Neuronal stem cell (in vitro differentiated cells): ENCODE data around the gene FAM180A.
A peak's percentile ranks its signal among the peaks of the same experiment; 100 is the strongest.

Experiments used
- DNase-seq: peaks from one replicate; pipeline ENCODE4 v3.0.0-alpha.2; 2013; ENCODE audit warnings: low spot score
- H2AFZ ChIP-seq: one replicate; pipeline ENCODE4 v1.6.1; 2013; ENCODE audit warnings: mild to moderate bottlenecking, low read length, inconsistent platforms
- H2AK5ac ChIP-seq: 2 replicates; pipeline ENCODE4 v1.6.1; 2013; ENCODE audit warnings: low read depth, mild to moderate bottlenecking, inconsistent platforms, low read length, moderate library complexity, mixed read lengths
- H2BK120ac ChIP-seq: 2 replicates; pipeline ENCODE4 v1.6.1; 2013; ENCODE audit warnings: low read depth, mild to moderate bottlenecking, inconsistent platforms, low read length, moderate library complexity, mixed read lengths
- H2BK12ac ChIP-seq: one replicate; pipeline ENCODE4 v1.6.1; 2013; ENCODE audit warnings: low read length, inconsistent platforms
- H2BK15ac ChIP-seq: 2 replicates; pipeline ENCODE4 v1.6.1; 2013; ENCODE audit warnings: mild to moderate bottlenecking, low read length, inconsistent platforms, mixed read lengths
- H2BK5ac ChIP-seq: one replicate; pipeline ENCODE4 v1.6.1; 2013; ENCODE audit warnings: inconsistent platforms, mild to moderate bottlenecking, low read length, moderate library complexity
- H3K14ac ChIP-seq: one replicate; pipeline ENCODE4 v1.6.1; 2013; ENCODE audit warnings: low read length, inconsistent platforms
- H3K18ac ChIP-seq: 2 replicates; pipeline ENCODE4 v1.6.1; 2013; ENCODE audit warnings: low read length, inconsistent platforms
- H3K23ac ChIP-seq: 2 replicates; pipeline ENCODE4 v1.6.1; 2013; ENCODE audit warnings: low read depth, mild to moderate bottlenecking, mixed read lengths, low read length, inconsistent platforms; ENCODE audit not compliant: poor library complexity
- H3K27ac ChIP-seq: replicated peaks from 3 replicates; pipeline ENCODE4 v1.5.1; 2013; ENCODE audit warnings: low read length, inconsistent platforms
- H3K27me3 ChIP-seq, 3 experiments: 2 replicates each; pipeline ENCODE4 v1.6.1; 2013; ENCODE audit warnings: low read length in 3 of 3, mild to moderate bottlenecking in 2 of 3, inconsistent platforms in 1 of 3, low read depth in 1 of 3, mixed read lengths in 1 of 3, moderate library complexity in 1 of 3; ENCODE audit not compliant: control insufficient read depth in 3 of 3, insufficient read depth in 3 of 3
- H3K36me3 ChIP-seq, 2 donors: replicated peaks in 1 of 2; 2 replicates each; pipeline ENCODE4 v1.6.1; 2013; ENCODE audit warnings: low read length in 2 of 2; ENCODE audit not compliant: control insufficient read depth in 2 of 2, insufficient read depth in 2 of 2
- H3K4ac ChIP-seq: 2 replicates; pipeline ENCODE4 v1.6.1; 2013; ENCODE audit warnings: inconsistent platforms, mild to moderate bottlenecking, low read length, moderate library complexity
- H3K4me1 ChIP-seq, 2 donors: 1 replicate in 1 of 2; 2 replicates in 1 of 2; pipeline ENCODE4 v1.6.1; 2013; ENCODE audit warnings: low read length in 2 of 2, low read depth in 1 of 2; ENCODE audit not compliant: control insufficient read depth in 2 of 2, insufficient read depth in 1 of 2
- H3K4me2 ChIP-seq: one replicate; pipeline ENCODE4 v1.6.1; 2013; ENCODE audit warnings: mild to moderate bottlenecking, low read length, inconsistent platforms; ENCODE audit not compliant: insufficient read depth, poor library complexity, severe bottlenecking
- H3K4me3 ChIP-seq, 2 donors: 2 replicates each; pipeline ENCODE4 v1.5.1; 2013; ENCODE audit warnings: low read length in 2 of 2, mild to moderate bottlenecking in 2 of 2, inconsistent platforms in 1 of 2, moderate library complexity in 1 of 2
- H3K79me1 ChIP-seq: one replicate; pipeline ENCODE4 v1.6.1; 2013; ENCODE audit warnings: low read depth, mild to moderate bottlenecking, inconsistent platforms, low read length, moderate library complexity
- H3K9ac ChIP-seq: one replicate; pipeline ENCODE4 v1.6.1; 2013; ENCODE audit warnings: mild to moderate bottlenecking, low read depth, low read length, inconsistent platforms; ENCODE audit not compliant: poor library complexity
- H3K9me3 ChIP-seq, 2 donors: replicated peaks in 1 of 2; 2 replicates each; pipeline versions ENCODE3 to v1.6.1; 2013; ENCODE audit warnings: low read length in 2 of 2, mild to moderate bottlenecking in 2 of 2, inconsistent platforms in 1 of 2, low read depth in 1 of 2, mixed read lengths in 1 of 2, moderate library complexity in 1 of 2; ENCODE audit not compliant: control insufficient read depth in 2 of 2, insufficient read depth in 1 of 2
- H4K8ac ChIP-seq: one replicate; pipeline ENCODE4 v1.6.1; 2013; ENCODE audit warnings: low read depth, mild to moderate bottlenecking, inconsistent platforms, low read length, moderate library complexity
- H4K91ac ChIP-seq: one replicate; pipeline ENCODE4 v1.6.1; 2013; ENCODE audit warnings: low read length, low read depth, mild to moderate bottlenecking, inconsistent platforms; ENCODE audit not compliant: poor library complexity
- WGBS, 2 donors: extraction: QIAGEN DNeasy Blood & Tissue Kit; methylation state at CpG; one replicate each; pipeline ENCODE4 v1.1.7; 2013; ENCODE audit warnings: missing lambda C conversion rate in 2 of 2, mixed read lengths in 1 of 2; ENCODE audit not compliant: insufficient read length in 2 of 2, insufficient replicate concordance in 1 of 2; ENCODE audit errors: extremely low coverage in 2 of 2; 5-methylcytosine and 5-hydroxymethylcytosine counted together

Gene FAM180A

DNA sequence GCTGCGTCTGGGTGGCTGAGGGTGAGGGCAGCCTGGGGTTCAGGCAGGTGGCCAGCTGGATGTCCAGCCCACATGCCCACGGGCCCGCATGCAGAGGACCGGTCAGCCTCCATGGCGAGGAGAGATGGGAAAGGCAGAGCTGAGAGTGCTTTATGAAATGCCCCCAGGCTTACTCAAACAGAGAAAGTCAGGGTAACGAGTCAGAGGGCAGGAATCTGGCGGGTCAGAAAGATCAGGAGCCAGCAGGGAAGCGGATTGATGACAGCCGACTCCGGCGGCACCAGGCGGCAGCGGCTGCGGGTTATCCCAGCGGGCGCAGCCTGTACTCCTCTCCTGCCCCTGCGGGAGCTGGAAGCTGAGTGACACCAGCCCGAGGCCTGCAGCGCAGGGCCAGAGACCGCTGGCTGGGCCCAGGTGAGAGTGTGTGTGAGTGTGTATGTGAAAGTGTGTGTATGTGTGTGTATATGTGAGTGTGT is 34.0 kb downstream of the FAM180A start:
- Histone ChIP-seq H3K23ac (no peak overlapping the region), H3K4me1 (peaks cover 12% of the 10 kb centered on the region in 2 donors), H3K18ac (peak overlapping the region; percentile 77), H3K4ac (no peak overlapping the region), H3K79me1 (no peaks in the 10 kb centered on the region), H2BK5ac (no peak overlapping the region), H3K27me3 (no peaks in the 10 kb centered on the region), H2AK5ac (no peak overlapping the region), H3K9ac (no peak overlapping the region), H3K36me3 (no peaks in the 10 kb centered on the region), H3K9me3 (no peaks in the 10 kb centered on the region), H3K4me2 (no peak overlapping the region), H2BK12ac (no peak overlapping the region), H2AFZ (peak overlapping the region; percentile 80), H4K91ac (no peak overlapping the region), H2BK120ac (no peak overlapping the region), H2BK15ac (peak overlapping the region; percentile 23), H3K4me3 (peak overlapping the region in 1 of 2 donors; percentile 10), H3K27ac (no peak overlapping the region), H4K8ac (no peak overlapping the region), H3K14ac (peak overlapping the region; percentile 17)
- DNase-seq = peak; percentile 20
- WGBS, 2 donors = no CpG with 5 or more reads among the region's 20 CpGs

DNA sequence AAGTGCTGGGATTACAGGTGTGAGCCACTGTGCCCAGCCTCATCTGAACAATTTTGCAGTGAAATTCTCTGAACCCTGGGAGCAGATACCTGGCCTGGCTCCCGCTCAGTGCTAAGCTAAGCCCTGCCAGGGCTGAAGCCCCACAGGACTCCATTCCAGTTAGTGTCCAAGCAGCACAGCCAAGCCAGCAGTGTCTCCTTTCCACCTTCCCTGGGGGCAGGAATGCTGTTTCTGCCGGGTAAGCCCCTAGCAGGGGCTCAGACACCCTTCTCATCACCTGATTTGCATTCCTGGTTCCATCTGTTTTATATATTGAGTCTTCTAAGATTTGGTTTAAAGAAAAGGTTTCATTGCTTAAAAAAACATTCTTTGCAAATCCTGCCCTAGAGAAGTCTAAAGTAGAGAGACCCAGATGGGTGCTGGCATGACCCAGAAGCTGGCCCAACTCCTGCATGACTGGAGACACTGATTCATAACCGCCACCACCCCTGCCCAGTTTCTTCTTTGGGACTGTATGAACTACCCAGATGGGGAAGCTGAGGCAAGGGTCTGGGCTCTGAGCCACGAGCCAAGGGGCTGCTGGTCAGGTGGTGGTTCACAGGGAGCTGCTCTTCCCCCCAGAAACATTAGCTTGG is 34.7 kb downstream of the FAM180A start:
- DNase-seq = no peak
- Histone ChIP-seq H2AK5ac (no peak overlapping the region), H3K27ac (no peak overlapping the region)

DNA sequence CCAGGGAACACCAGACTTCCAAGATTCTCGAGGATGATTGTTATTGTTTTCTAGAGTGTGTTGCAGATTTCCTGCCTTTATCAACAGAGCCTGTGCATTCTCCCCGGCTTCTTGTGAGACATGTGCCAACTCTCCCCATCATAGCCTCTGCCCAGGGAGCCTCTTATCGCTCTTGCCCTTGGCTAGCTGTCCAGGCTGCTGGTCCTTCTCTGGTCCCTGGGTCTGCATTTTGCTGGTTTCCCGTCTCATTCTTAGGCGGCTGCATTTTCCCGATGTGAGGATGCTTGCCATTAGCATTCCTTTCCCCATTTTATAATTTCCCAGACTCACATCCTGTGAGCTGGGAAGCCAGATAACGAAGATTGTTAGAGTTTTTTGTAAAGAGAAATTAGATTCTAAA is 35.8 kb downstream of the FAM180A start:
- H2BK15ac ChIP-seq = no peak overlapping the region
- H2BK120ac ChIP-seq = no peak overlapping the region
- no peak overlapping the region for H3K4me3 ChIP-seq
- H3K27ac ChIP-seq = no peak overlapping the region
- no peak for DNase-seq
- H4K91ac ChIP-seq = no peak overlapping the region
- no peak overlapping the region for H3K23ac ChIP-seq
- no peak overlapping the region for H2BK5ac ChIP-seq
- H3K36me3 ChIP-seq = no peaks in the 10 kb centered on the region
- H3K4me1 ChIP-seq = peaks cover 4 to 5% of the 10 kb centered on the region in 2 donors
- H3K9ac ChIP-seq = no peak overlapping the region
- no CpG with 5 or more reads among the region's 7 CpGs for WGBS, 2 donors
- H3K14ac ChIP-seq = no peak overlapping the region
- no peak overlapping the region for H2AK5ac ChIP-seq
- no peak overlapping the region for H3K4ac ChIP-seq
- no peak overlapping the region for H2BK12ac ChIP-seq
- no peak overlapping the region for H3K18ac ChIP-seq
- H3K9me3 ChIP-seq = no peaks in the 10 kb centered on the region
- H4K8ac ChIP-seq = no peak overlapping the region
- no peak overlapping the region for H3K4me2 ChIP-seq
- no peaks in the 10 kb centered on the region for H3K27me3 ChIP-seq
- H2AFZ ChIP-seq = no peak overlapping the region
- no peaks in the 10 kb centered on the region for H3K79me1 ChIP-seq

More for the DNA sequence above, 34.7 kb downstream of the FAM180A start:
- Histone ChIP-seq H4K8ac (no peak overlapping the region), H3K4me1 (peaks cover 9% of the 10 kb centered on the region in 2 donors), H3K9me3 (no peaks in the 10 kb centered on the region), H3K36me3 (no peaks in the 10 kb centered on the region), H3K4me3 (no peak overlapping the region), H3K79me1 (no peaks in the 10 kb centered on the region), H2BK5ac (no peak overlapping the region), H3K4me2 (no peak overlapping the region), H3K18ac (peak overlapping the region; percentile 77), H3K27me3 (no peaks in the 10 kb centered on the region), H2BK120ac (no peak overlapping the region), H3K14ac (peak overlapping the region; percentile 17), H4K91ac (no peak overlapping the region), H3K4ac (no peak overlapping the region), H2BK15ac (peak overlapping the region; percentile 23), H3K9ac (no peak overlapping the region), H3K23ac (no peak overlapping the region), H2AFZ (peak overlapping the region; percentile 80), H2BK12ac (no peak overlapping the region)
- no CpG with 5 or more reads among the region's 4 CpGs for WGBS, 2 donors

DNA sequence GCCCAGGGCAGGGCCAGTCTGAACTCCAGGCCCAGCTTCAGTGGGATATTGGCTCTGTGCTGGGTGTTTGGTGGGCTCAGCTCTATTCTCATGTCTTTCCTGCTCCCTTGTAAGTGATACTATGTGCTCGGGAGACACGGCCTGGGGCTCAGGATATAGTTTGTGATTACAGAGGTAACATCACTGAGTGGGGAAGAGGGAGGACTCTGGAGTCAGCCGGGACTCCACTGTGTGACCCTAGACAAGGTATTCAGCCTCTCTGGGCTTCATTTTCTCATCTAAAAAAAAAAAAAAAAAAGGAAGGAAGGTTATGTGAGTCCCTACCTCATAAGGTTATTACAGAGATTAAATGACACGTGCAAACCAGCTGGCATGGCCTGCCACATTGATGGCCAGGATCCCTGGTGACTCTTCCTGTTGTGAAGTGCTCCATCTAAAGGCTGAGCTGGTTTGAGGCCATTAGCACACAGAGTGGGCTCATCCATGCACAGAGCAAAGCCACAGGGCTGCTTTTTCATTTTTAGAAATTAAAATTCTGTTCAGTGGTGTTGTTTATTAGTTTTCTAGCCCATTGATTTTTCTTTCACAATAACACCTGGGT is 36.3 kb downstream of the FAM180A start:
- no peak overlapping the region for H2BK12ac ChIP-seq
- H2AFZ ChIP-seq = no peak overlapping the region
- no peak overlapping the region for H3K18ac ChIP-seq
- no peak overlapping the region for H2BK120ac ChIP-seq
- H3K36me3 ChIP-seq = no peaks in the 10 kb centered on the region
- no peaks in the 10 kb centered on the region for H3K27me3 ChIP-seq
- DNase-seq = no peak
- H3K4ac ChIP-seq = no peak overlapping the region
- H2AK5ac ChIP-seq = no peak overlapping the region
- no peak overlapping the region for H2BK5ac ChIP-seq
- peaks cover 4 to 5% of the 10 kb centered on the region in 2 donors for H3K4me1 ChIP-seq
- WGBS, 2 donors = no CpG with 5 or more reads among the region's 4 CpGs
- no peaks in the 10 kb centered on the region for H3K9me3 ChIP-seq
- no peak overlapping the region for H3K23ac ChIP-seq
- H4K8ac ChIP-seq = no peak overlapping the region
- H4K91ac ChIP-seq = no peak overlapping the region
- no peak overlapping the region for H3K4me2 ChIP-seq
- H2BK15ac ChIP-seq = no peak overlapping the region
- H3K79me1 ChIP-seq = no peaks in the 10 kb centered on the region
- H3K27ac ChIP-seq = no peak overlapping the region
- H3K9ac ChIP-seq = no peak overlapping the region
- no peak overlapping the region for H3K14ac ChIP-seq
- H3K4me3 ChIP-seq = no peak overlapping the region
